GM18951 (cell line): ENCODE measurements around the gene FBXL17.
"Not testable (repeated sequence)": the region's sequence is repeated elsewhere in the genome, so short reads cannot be mapped to it uniquely, and the experiment has no call there.

ENCODE experiments used
- POLR2A ChIP-seq: IDR thresholded peaks from 4 replicates; pipeline ENCODE4 v1.6.1; 2011; ENCODE audit warnings: mild to moderate bottlenecking; ENCODE audit not compliant: insufficient read length, insufficient read depth; ENCODE audit errors: extremely low read depth
- in situ Hi-C: fragments of 300-500 bp; cut with MboI; formaldehyde crosslinking; loops from one replicate; pipeline ENCODE4 v1.12.0; 2022; ENCODE audit warnings: low sequenced_read_pairs, mixed read lengths, inconsistent platforms; ENCODE audit not compliant: unreplicated experiment

Gene FBXL17

DNA sequence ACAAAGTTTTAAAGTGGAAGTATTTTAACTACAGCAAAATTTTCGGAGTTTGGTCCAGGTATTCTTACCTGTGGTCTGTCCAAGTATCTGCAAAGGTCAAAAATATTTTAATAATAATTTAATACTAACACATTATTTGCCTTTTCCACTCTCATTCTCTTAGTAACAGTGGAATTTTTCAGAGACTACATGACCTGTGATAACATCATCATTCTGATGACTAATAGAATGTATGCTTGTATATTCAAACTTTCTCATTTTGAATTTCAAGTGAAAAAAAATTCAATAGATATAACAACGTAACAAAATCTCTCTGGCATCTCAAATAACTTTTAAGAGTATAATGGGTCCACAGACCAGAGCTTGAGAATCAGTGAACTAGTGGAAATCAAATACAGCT is 78.3 kb downstream of the FBXL17 start:
- TF ChIP-seq POLR2A: no peak
- in situ Hi-C loops: no loop called here

DNA sequence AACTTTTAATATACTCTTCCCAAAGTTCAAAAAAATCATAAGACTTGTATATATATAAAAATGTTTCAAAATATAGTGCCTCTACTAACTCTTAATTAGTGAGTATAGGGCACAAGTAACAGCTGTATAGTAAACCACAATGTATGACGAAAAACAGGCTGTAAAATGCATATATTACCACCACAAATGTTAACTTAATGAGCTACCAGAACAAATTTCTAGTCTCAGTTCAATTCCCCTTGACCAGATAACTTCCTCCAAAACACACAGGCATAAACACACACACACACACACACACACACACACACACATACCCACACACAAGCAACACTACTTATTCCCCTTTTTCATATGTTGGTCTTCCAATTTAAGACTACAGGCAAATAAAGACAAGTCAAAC is 78.8 kb downstream of the FBXL17 start:
- in situ Hi-C loops: no loop called here
- TF ChIP-seq POLR2A: no peak

DNA sequence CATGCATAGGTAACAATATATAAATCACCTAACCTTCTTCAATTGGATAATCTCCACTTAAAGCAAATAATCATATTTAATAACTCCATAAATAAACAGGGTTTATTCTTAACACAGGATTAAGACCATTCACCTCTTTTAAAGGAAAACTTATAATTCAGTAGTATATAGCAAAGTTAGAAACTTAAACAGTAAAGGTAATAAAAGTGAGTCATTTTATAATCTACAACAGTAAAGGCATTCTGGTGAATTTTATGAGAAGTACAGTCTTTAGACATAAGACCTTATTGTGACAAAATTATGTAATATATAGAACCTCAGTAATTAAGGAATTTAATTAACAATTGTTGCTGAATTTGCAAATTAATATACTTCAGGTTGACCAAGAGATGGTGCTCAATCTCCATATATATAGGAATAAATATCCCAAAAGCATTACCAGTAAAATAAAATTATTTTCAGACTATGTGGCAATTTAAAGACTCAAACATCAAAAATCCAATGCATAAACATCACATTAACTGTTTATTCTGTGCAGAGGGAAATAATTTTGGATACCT is 84.8 kb downstream of the FBXL17 start:
- no peak for TF ChIP-seq POLR2A
- in situ Hi-C loops: no loop called here

DNA sequence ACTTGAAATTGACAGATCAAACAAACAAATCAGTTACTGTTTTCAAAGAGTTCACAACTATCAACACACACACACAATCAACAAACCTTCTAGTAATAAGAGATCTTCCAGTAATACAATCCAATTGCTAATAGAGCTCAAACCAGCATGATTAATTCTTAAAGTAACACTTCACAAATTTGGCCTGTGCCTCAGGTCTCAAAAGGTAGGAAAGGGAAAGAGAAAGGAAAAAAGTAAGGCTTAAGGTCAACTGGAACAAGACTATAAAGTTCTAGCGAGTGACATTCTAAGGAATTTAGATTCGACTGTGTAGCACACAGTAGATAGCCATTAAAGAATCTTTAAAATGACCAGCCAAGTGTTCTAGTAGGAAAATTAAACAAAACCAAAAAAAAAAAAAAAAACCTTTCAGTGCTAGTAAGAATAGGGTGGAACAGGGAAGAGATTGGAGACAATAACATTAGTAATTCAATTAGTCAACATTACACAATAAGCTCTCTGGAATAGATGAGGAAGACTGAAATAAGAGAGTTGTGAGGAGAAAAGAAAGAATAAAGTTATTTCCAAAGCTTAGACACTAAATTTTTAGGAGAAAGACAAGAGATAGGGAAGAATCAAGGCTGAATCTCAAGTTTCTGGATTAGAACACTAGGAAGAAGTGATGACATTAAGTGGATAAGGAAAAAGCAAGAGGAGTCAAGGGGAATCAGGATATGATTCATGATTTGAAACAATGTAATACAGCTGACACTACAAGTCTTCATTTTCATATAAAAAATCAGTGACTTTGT is 86.1 kb downstream of the FBXL17 start:
- TF ChIP-seq POLR2A: no peak
- in situ Hi-C loops: no loop called here

DNA sequence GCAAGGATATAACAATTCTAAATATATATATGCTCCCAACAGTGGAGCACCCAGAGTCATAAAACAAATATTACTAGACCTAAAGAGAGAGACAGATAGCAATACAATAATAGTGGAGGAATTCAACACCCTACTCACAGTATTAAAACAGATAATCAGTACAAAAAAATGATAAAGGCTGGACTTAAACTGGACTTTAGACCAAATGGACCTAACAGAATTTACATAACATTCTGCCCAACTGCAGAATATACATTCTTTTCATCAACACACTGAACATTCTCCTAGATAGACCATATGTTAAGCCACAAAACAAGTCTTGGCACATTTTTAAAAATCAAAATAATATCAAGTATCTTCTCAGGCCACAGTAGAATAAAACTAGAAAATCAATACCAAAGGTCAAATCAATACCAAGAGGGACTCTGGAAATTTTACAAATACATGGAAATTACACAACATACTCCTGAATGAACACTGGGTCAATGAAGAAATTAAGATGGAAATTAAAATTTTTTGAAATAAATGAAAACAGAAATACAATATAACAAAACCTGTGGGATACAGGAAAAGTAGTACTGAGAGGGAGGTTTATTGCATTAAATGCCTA is 100.8 kb downstream of the FBXL17 start:
- TF ChIP-seq POLR2A: no peak
- in situ Hi-C loops: no loop called here

DNA sequence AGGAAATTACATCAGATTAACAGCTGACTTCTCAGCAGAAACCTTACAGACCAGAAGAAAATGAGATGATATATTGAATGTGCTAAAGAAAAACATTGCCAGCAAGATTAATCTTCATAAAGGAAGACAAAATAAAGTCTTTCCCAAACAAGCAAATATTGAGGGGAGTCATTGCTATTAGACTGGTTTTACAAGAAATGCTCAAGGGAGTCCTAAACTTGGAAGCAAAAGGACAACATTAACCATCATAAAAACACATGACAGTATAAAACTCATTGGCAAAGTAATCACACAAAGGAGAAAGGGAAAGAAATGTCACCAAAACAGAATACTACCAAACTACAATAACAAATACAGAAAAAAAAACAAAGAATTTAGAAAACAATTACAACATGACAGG is 101.7 kb downstream of the FBXL17 start:
- in situ Hi-C loops: no loop called here

DNA sequence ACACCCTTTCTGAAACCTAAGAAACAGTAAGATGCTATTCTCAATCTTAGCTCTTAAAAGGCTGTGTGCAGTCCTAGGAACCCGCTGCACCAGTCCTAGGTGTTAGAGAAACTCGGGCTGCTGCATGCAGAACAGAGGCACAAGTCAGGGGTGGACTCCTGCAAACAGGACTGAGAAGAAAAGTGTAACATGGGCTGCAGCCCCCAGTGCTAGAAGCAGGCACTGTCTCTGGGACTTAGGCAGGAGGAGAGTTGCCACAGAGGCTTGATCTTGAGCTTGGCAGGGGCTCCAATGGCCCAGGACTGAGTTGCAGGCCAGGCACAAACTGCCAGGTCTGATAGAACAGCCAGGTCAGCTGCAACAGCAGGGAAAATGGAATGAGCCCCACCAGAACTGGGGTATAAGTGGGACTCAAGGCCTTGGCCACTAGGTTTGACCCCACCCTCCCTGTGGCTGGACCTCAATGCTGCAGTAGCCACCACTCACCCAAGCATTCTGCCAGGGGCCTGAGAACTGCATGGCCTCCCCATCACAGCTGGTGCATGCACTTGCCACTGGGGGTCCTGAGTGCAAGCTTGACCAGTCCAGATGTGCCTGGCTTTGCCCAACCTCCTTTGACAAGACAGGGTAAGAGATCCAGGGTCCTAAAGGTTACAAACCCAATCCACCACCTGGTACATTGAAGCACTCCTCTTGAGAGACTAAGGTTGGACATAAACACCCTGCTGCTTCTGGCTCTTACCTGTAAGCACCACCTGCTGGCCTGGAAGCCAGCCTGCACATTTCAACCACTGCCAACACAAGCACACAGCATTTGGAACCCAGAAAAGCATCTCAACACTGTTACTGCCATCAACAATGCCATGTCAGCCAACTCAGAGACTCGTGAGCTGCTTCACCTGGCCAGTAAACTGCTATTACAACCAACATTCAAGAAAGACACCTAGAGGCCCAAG is 103.3 kb downstream of the FBXL17 start:
- TF ChIP-seq POLR2A: no peak
- in situ Hi-C loops: no loop called here

More for the DNA sequence above, 101.7 kb downstream of the FBXL17 start:
- TF ChIP-seq POLR2A: no peak

DNA sequence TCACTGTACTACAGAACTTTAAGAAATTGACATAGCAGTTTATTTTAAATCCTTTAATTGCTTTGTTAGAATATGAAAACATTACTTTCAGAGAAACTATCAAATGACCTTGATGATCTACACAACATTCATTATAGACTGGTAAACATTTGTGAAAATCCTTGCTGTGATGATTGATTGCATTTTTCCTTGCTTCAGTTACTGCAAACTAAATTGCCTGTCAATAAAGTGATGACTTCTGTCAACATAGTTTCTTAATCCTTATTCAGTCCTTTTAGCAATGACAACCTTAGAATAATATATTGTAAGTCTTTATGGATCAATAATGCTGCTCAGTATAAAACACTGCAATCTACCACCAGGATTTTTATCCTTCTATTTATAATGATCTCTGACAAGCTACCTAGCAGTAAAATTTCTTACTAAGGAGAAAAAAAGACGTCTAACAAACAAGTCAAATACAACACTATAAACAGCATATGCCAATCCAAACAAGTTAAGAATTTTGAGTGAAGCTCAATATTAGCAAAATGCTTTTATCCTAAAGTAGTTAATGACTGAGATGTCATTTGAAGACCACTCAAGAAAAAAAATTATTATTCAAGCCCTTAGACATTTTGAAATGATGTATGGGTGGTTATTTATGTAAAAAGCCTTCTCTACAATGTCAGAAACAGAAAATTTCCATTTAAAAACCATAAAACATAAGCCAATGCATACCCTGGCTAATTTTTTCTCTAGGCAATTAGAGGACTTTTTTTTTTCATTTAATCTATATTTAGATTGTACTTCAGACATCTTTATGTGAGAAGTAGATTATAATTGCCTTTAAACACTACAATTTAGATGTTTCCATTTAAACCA is 105.5 kb downstream of the FBXL17 start:
- no peak for TF ChIP-seq POLR2A
- in situ Hi-C loops: no loop called here

DNA sequence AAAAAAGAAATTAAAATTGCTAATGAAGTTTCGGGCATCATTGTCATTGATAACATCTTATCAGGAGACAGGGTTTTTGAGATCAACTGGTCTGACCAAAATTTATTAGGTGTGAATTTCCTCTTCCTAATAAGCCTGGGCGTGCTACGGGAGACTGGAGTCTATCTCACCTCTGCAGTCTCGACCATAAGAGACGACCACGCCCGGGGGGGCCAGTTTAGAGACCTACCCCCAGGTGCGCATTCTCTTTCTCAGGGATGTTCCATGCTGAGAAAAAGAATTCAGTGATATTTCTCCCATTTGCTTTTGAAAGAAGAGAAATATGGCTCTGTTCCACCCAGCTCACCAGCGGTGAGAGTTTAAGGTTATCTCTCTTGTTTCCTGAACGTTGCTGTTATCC is 107.8 kb downstream of the FBXL17 start:
- in situ Hi-C loops: not testable (repeated sequence)

DNA sequence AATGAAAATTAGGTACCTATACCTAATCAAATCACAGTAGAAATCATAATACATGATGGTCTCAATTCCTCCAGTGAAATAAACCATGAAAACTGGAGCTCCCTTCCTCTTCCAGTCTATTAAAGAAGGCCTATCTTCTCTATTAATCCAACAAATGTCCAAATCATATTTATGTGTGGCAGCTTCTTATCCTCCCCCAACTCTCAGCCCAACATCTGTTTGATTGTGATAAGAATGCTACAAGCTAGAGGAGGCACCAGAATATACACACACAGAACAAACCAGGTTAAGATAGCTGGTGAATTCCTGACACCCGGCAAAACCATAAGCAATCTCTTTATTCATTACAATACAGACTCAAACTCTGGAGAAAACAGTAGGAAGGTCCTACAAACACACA is 110.8 kb downstream of the FBXL17 start:
- no peak for TF ChIP-seq POLR2A
- in situ Hi-C loops: no loop called here

DNA sequence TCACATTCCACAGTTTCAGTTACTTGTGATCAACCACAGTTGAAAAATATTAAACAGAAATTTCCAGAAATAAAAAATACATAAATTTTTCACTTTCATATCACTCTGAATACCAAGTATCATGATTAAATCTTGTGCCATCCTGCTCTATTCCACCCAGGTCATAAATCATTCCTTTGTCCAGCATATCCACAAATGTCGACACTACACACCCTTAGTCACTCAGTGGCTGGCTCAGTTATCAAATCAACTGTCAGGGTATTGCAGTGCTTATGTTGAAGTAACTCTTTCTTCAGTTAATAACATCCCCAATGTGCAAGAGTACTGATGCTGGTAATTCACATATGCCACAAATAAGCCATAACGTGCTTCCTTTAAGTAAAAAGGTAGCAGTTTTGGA is 115.7 kb downstream of the FBXL17 start:
- TF ChIP-seq POLR2A: no peak
- in situ Hi-C loops: no loop called here

DNA sequence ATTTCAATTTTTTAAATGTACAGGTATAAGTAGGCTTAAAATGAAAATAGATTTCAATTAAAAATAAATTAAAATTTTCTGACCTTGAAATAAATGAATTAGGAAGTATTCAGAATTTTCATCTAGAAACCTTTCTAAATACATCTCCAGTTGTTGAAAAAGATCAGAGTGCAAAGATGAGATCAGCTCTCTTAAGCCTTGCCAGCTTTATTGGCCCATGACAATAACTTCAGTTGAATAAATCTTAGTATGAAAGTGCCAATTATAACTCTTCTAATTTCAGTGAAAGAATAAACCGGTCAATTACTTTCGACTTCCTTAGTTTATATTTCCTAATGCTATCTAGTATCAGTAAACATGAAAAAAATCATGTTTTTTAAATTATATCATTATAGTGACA is 117.4 kb downstream of the FBXL17 start:
- in situ Hi-C loops: no loop called here

DNA sequence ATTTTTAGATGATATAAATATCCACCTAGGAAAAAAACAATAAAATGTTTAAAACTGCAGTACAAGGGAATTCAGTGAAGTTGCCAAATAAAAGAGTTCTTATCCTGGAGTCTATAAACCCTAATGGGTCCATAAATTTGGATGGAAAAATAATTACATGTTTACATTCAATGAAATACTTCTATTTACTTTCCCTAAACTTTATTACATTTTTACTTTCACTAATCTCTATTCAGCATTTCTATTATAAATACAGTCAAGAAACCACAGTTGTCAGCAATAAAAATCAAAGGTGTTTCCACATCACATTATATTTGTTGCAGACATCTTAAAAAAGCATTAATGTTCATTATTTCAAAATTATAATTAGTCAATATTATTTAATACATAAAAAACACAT is 118.6 kb downstream of the FBXL17 start:
- no peak for TF ChIP-seq POLR2A
- in situ Hi-C loops: no loop called here

More for the DNA sequence above, 117.4 kb downstream of the FBXL17 start:
- no peak for TF ChIP-seq POLR2A

DNA sequence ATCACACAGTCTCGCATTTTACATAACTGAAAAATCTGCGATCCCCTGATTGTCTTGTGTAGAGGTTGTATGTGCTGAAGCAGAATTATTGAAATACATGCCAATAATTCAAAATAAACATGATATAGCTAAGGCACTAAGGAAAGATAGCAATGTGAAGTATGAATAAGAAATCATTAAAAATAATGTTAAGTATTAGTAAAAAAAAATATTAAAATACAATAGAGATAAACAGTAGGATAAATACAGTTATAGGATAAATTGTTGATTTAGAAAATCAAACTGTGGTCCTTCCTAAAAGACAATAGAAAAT is 121.1 kb downstream of the FBXL17 start:
- no peak for TF ChIP-seq POLR2A
- in situ Hi-C loops: no loop called here
